ENCODE measurements around the gene CCDC30. TPM values are rescaled to one million over a fixed set of nuclear protein-coding genes. Genes with fewer than 3 reads are reported as not detected.
A peak's percentile ranks its signal among the peaks of the same experiment; 100 is the strongest.

The CCDC30 gene
- total and polyA plus RNA-seq, 9 of the 15 experiments (the other 6 are each of a cell fraction or from before 2014, with no cell fraction given) = 0.05 to 0.91 (median 0.24) TPM

DNA sequence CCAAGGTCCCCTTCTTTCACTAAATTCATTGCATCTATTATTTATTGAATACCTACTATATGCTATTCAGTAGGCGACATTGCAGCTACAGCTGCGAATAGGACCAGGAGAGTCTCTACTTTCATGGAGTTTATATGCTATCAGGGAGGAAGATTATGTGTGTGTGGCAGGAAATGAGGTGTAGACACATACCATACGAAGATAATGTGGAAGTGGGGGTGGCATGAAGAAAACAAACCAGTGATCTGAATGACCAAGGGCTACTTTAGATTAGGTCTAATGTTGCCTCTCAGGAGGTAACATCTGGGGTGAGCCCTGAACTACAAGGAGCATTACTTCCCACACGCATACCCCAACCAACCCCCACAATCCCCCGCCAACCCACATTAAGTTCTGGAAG lies 194.1 kb downstream of the CCDC30 start:
- no peak overlapping the region for H3K4me3 ChIP-seq
- H4K20me1 ChIP-seq (replicated peaks; ENCODE audit: control insufficient read depth, insufficient read depth, low read length) = no peaks in the 10 kb centered on the region
- intact Hi-C loops (cut with micrococcal nuclease) (no loop called here), in situ Hi-C loops (cut with MboI) (no loop called here)
- DNase-seq (ENCODE audit: extremely low read depth in 1 of 4, low spot score in 3 of 4) (peak in 2 of 4 experiments; percentile 28 to 44), ATAC-seq (no peak), FAIRE-seq (no peak)
- 0 out of 4 replicates have a peak overlapping the region, but pooled peaks of 1 of the 2 experiments have one; percentile 91 for H3K9ac ChIP-seq (ENCODE audit: insufficient read depth in 1 of 2, low read depth in 2 of 2, low read length in 2 of 2)
- peak overlapping the region; percentile 86 for H3K27ac ChIP-seq (ENCODE audit: extremely low read depth, low read depth, low read length)
- H3K79me2 ChIP-seq (ENCODE audit: control insufficient read depth, insufficient read depth, low read length) = peaks cover 41% of the 10 kb centered on the region
- CTCF ChIA-PET (ENCODE audit: low intra/inter-chr PET ratio) = no interaction called here
- H2AFZ ChIP-seq (ENCODE audit: low read depth, low read length) = peak overlapping the region; percentile 98
- POLR2A ChIA-PET = interaction anchor here (0.6 to 2.7 kb wide), 8 partner anchors 14 to 1523 kb away, joined by 3 to 27 read pairs (median 4); partner anchors contain the start of gene YBX1
- BruUV-seq (replicated peaks) = no TSS peak
- H3K9me3 ChIP-seq (replicated peaks; ENCODE audit: control insufficient read depth, insufficient read depth, low read depth, low read length) = no peaks in the 10 kb centered on the region
- H3K36me3 ChIP-seq (ENCODE audit: control insufficient read depth, insufficient read depth, low read length) = peaks cover 30% of the 10 kb centered on the region
- no peak for TF ChIP-seq ZNF324 (CRISPR knock-in tag; IDR thresholded peaks at IDR 0.05)
- TF ChIP-seq, protein P1, sequence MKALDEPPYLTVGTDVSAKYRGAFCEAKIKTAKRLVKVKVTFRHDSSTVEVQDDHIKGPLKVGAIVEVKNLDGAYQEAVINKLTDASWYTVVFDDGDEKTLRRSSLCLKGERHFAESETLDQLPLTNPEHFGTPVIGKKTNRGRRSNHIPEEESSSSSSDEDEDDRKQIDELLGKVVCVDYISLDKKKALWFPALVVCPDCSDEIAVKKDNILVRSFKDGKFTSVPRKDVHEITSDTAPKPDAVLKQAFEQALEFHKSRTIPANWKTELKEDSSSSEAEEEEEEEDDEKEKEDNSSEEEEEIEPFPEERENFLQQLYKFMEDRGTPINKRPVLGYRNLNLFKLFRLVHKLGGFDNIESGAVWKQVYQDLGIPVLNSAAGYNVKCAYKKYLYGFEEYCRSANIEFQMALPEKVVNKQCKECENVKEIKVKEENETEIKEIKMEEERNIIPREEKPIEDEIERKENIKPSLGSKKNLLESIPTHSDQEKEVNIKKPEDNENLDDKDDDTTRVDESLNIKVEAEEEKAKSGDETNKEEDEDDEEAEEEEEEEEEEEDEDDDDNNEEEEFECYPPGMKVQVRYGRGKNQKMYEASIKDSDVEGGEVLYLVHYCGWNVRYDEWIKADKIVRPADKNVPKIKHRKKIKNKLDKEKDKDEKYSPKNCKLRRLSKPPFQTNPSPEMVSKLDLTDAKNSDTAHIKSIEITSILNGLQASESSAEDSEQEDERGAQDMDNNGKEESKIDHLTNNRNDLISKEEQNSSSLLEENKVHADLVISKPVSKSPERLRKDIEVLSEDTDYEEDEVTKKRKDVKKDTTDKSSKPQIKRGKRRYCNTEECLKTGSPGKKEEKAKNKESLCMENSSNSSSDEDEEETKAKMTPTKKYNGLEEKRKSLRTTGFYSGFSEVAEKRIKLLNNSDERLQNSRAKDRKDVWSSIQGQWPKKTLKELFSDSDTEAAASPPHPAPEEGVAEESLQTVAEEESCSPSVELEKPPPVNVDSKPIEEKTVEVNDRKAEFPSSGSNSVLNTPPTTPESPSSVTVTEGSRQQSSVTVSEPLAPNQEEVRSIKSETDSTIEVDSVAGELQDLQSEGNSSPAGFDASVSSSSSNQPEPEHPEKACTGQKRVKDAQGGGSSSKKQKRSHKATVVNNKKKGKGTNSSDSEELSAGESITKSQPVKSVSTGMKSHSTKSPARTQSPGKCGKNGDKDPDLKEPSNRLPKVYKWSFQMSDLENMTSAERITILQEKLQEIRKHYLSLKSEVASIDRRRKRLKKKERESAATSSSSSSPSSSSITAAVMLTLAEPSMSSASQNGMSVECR (CRISPR knock-in tag; IDR thresholded peaks at IDR 0.05) = no peak
- TF ChIP-seq, protein P2, sequence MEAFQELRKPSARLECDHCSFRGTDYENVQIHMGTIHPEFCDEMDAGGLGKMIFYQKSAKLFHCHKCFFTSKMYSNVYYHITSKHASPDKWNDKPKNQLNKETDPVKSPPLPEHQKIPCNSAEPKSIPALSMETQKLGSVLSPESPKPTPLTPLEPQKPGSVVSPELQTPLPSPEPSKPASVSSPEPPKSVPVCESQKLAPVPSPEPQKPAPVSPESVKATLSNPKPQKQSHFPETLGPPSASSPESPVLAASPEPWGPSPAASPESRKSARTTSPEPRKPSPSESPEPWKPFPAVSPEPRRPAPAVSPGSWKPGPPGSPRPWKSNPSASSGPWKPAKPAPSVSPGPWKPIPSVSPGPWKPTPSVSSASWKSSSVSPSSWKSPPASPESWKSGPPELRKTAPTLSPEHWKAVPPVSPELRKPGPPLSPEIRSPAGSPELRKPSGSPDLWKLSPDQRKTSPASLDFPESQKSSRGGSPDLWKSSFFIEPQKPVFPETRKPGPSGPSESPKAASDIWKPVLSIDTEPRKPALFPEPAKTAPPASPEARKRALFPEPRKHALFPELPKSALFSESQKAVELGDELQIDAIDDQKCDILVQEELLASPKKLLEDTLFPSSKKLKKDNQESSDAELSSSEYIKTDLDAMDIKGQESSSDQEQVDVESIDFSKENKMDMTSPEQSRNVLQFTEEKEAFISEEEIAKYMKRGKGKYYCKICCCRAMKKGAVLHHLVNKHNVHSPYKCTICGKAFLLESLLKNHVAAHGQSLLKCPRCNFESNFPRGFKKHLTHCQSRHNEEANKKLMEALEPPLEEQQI (IDR thresholded peaks at IDR 0.05) = no peak
- no peak for TF ChIP-seq FIP1L1 (IDR thresholded peaks at IDR 0.05; ENCODE audit: low read depth, low read length, poor library complexity, severe bottlenecking)
- TF ChIP-seq CREM (IDR thresholded peaks at IDR 0.05; ENCODE audit: low read depth) = 0 out of 2 replicates have a peak, but pooled peaks have one; percentile 38
- peak; percentile 34; the same call in 1 of the 2 replicates for TF ChIP-seq NR2C1 (IDR thresholded peaks at IDR 0.05)
- no peak for TF ChIP-seq NR2C1 (tag; IDR thresholded peaks at IDR 0.05)
- no peak for TF ChIP-seq ZNF589 (CRISPR knock-in tag; IDR thresholded peaks at IDR 0.05; ENCODE audit: low read depth)
- TF ChIP-seq CBFA2T3 (IDR thresholded peaks at IDR 0.05) = peak; percentile 13; the same call in 1 of the 2 replicates
- TF ChIP-seq, protein P3, sequence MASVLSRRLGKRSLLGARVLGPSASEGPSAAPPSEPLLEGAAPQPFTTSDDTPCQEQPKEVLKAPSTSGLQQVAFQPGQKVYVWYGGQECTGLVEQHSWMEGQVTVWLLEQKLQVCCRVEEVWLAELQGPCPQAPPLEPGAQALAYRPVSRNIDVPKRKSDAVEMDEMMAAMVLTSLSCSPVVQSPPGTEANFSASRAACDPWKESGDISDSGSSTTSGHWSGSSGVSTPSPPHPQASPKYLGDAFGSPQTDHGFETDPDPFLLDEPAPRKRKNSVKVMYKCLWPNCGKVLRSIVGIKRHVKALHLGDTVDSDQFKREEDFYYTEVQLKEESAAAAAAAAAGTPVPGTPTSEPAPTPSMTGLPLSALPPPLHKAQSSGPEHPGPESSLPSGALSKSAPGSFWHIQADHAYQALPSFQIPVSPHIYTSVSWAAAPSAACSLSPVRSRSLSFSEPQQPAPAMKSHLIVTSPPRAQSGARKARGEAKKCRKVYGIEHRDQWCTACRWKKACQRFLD (CRISPR knock-in tag; IDR thresholded peaks at IDR 0.05) = no peak
- TF ChIP-seq ZNF175 (CRISPR knock-in tag; IDR thresholded peaks at IDR 0.05; ENCODE audit: low read depth) = 0 out of 2 replicates have a peak, but pooled peaks have one; percentile 4
- TF ChIP-seq EHMT2 (IDR thresholded peaks at IDR 0.05) = 0 out of 2 replicates have a peak, but pooled peaks have one; percentile 34
- no peaks in the 10 kb centered on the region for H3K9me1 ChIP-seq (ENCODE audit: control insufficient read depth, insufficient read depth, low read length)
- no peaks in the 10 kb centered on the region for H3K27me3 ChIP-seq (ENCODE audit: control insufficient read depth in 2 of 2, insufficient read depth in 2 of 2, low read length in 2 of 2)
- peak overlapping the region; percentile 99 for H3K4me2 ChIP-seq (ENCODE audit: insufficient read depth, low read length)
- WGBS (ENCODE audit: insufficient coverage, low coverage, missing lambda C conversion rate) = 73% methylated on average over 5 of the region's 5 CpGs
- peaks cover 0 to 16% of the 10 kb centered on the region in 2 experiments for H3K4me1 ChIP-seq (replicated peaks in 1 of 2; ENCODE audit: control insufficient read depth in 2 of 2, insufficient read depth in 2 of 2, low read length in 2 of 2)
